VCaP (cell line): Measurements from ENCODE around the gene PSD.

Experiments
- H3K27ac ChIP-seq: fragments of 450-650 bp; 2 replicates; pipeline ENCODE4 v1.5.1; 2017
- TF ChIP-seq, protein P1 (sequence below): fragments of 450-650 bp; conservative IDR thresholded peaks from 2 replicates; pipeline ENCODE4 v1.5.1; 2017; ENCODE audit warnings: mild to moderate bottlenecking, moderate library complexity

Gene PSD

GRCh38 chr10:102375867-102376266 lies 42.7 kb downstream of the PSD start:
- H3K27ac ChIP-seq, result no peak overlapping the region
- TF ChIP-seq, protein P1, sequence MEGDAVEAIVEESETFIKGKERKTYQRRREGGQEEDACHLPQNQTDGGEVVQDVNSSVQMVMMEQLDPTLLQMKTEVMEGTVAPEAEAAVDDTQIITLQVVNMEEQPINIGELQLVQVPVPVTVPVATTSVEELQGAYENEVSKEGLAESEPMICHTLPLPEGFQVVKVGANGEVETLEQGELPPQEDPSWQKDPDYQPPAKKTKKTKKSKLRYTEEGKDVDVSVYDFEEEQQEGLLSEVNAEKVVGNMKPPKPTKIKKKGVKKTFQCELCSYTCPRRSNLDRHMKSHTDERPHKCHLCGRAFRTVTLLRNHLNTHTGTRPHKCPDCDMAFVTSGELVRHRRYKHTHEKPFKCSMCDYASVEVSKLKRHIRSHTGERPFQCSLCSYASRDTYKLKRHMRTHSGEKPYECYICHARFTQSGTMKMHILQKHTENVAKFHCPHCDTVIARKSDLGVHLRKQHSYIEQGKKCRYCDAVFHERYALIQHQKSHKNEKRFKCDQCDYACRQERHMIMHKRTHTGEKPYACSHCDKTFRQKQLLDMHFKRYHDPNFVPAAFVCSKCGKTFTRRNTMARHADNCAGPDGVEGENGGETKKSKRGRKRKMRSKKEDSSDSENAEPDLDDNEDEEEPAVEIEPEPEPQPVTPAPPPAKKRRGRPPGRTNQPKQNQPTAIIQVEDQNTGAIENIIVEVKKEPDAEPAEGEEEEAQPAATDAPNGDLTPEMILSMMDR, result no peak

- H3K27ac ChIP-seq, result no peak overlapping the region
- TF ChIP-seq, protein P1, result 0 out of 2 replicates have a peak, but pooled peaks have one; percentile 10
These were observed 43.3 kb downstream of the PSD start for GRCh38 chr10:102375250-102375649.

- H3K27ac ChIP-seq, result no peak overlapping the region
- TF ChIP-seq, protein P1, result no peak
These were observed 47.3 kb downstream of the PSD start for GRCh38 chr10:102371295-102371694.

DNA sequence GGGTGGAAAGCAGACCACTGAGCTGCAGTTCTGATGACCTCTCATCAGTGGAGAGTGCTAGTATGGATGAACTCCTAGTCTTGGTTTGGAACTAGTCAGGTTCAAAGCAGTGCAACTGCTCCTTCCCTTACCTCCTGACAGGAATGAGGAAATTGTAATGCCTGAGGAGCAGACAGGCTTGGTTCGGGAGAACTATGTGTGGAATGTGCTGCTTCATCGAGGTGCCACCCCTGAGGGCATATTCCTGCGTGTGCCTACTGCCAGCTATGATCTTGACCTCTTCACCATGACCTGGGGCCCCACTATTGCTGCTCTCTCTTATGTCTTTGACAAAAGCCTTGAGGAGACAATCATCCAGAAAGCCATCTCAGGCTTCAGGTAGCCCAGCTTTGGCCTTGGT lies 50.5 kb downstream of the PSD start:
- TF ChIP-seq, protein P1, result no peak
- H3K27ac ChIP-seq, result no peak overlapping the region

DNA sequence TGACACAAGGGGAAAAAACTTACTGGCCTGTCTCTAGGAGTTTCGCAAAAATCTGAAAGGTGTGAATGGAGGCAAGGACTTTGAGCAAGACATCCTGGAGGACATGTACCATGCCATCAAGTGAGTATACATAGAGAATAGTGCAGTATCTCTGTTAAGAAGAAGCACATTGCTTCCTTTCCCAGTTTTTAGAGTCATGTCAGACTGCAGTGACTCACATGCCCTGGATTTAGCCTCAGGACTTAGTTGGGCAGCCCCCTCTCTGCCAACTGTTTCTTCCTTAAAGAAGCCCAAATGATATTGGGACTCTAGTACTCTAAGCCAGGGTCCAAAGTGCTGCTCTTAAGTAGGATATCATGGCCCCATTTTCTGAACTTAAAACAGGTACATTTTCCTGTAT lies 51.1 kb downstream of the PSD start:
- no peak overlapping the region for H3K27ac ChIP-seq
- TF ChIP-seq, protein P1, result no peak

DNA sequence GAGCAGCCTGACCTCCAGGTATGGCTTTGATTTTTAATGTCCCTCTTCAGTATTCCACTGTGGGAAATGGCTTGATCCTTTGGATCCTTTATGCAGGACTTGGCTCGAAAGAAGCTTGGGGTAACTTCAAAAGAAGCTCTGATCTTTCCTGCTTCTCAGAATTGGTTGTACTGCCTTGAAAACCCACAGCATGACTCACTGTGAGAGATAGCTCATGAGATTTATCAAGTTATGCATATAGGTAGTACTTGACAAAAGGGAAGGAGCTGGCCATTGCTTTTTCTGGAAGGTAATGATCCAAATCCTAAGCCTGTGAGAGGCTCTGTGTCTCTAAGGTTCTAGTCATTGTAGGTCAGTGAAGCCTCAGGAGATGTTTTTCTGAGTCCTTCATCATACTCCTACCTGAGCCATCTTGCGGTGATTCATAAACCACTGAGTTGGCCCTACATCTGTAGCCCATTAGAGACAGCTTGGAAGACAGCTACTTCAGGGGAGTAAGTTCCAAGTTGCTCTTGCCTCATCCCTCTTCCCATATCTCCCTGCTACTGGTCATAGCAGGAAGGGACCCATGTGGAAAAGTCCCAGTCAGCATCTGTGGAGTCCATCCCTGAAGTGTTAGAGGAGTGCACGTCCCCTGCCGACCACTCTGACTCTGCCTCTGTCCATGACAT lies 59.7 kb downstream of the PSD start:
- TF ChIP-seq, protein P1, result no peak
- no peak overlapping the region for H3K27ac ChIP-seq

- TF ChIP-seq, protein P1, result no peak
- no peak overlapping the region for H3K27ac ChIP-seq
These were observed 64.1 kb downstream of the PSD start for GRCh38 chr10:102354451-102354850.
